Measurements from ENCODE around the gene SRD5A1.

- no peak for TF ChIP-seq CTCF (IDR thresholded peaks at IDR 0.05)
- TF ChIP-seq POLR2A (IDR thresholded peaks at IDR 0.05), result no peak
Observed at GRCh38 chr5:6710070-6710469, 76.8 kb downstream of the SRD5A1 start.
